Coronary artery (tissue), 2 donors: ENCODE measurements around the gene STAG1.
"Not testable (repeated sequence)": the region's sequence is repeated elsewhere in the genome, so short reads cannot be mapped to it uniquely, and the experiment has no call there.

Experiments
- DNase-seq: peaks from one replicate; pipeline ENCODE4 v3.0.0-alpha.2; 2017; ENCODE audit warnings: low spot score
- H3K27ac ChIP-seq, 2 donors: fragments of 200-600 bp; sonication (generic); one replicate each; pipeline ENCODE4 v1.5.1; 2016 to 2019
- H3K4me3 ChIP-seq: fragments of 200-600 bp; sonication (generic); 2 replicates; pipeline ENCODE4 v1.5.1; 2016; ENCODE audit warnings: mild to moderate bottlenecking, moderate library complexity
- TF ChIP-seq, protein P1 (sequence below): fragments of 200-600 bp; sonication (generic); IDR thresholded peaks from one replicate; pipeline ENCODE4 v1.5.1; 2019; ENCODE audit warnings: antibody characterized with exemption

The STAG1 gene

DNA sequence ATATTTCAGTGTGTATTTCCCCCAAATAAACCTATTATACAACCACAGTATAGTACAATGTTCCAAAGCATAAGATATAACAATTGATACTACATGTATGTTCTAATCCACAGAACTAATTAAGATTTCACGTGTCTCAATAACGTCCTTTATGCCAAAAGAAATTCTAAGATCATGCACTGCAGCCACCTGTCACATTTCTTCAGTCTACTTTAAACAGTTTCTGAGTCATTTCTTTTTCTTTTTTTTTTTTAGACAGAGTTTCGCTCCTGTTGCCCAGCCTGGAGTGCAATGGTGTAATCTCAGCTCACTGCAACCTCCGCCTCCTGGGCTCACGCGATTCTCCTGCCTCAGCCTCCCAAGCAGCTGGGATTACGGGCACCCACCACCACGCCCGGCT lies 190.2 kb downstream of the STAG1 start:
- Histone ChIP-seq H3K4me3 (no peak overlapping the region), H3K27ac (no peak overlapping the region)
- TF ChIP-seq, protein P1, sequence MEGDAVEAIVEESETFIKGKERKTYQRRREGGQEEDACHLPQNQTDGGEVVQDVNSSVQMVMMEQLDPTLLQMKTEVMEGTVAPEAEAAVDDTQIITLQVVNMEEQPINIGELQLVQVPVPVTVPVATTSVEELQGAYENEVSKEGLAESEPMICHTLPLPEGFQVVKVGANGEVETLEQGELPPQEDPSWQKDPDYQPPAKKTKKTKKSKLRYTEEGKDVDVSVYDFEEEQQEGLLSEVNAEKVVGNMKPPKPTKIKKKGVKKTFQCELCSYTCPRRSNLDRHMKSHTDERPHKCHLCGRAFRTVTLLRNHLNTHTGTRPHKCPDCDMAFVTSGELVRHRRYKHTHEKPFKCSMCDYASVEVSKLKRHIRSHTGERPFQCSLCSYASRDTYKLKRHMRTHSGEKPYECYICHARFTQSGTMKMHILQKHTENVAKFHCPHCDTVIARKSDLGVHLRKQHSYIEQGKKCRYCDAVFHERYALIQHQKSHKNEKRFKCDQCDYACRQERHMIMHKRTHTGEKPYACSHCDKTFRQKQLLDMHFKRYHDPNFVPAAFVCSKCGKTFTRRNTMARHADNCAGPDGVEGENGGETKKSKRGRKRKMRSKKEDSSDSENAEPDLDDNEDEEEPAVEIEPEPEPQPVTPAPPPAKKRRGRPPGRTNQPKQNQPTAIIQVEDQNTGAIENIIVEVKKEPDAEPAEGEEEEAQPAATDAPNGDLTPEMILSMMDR, result no peak
- DNase-seq, result no peak

DNA sequence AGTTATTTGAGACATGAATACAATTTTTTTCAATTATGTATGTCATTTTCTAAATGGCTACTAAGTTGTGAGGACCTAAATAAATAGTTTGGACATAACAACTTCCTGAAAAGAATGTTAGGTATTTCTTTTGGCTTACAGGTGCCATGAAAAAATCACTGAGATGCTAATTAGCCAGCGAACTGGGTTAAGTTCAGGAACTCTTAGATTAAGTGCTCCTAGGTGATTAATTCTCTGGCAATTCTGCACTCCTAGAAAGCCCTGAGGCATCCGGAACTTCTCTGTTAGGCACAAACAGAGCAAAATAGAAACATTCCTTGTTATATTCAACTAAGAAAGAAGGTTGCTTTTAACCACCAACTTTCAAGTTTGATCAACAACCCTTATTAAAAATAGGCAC lies 192.3 kb downstream of the STAG1 start:
- DNase-seq, result no peak
- TF ChIP-seq, protein P1, result no peak

DNA sequence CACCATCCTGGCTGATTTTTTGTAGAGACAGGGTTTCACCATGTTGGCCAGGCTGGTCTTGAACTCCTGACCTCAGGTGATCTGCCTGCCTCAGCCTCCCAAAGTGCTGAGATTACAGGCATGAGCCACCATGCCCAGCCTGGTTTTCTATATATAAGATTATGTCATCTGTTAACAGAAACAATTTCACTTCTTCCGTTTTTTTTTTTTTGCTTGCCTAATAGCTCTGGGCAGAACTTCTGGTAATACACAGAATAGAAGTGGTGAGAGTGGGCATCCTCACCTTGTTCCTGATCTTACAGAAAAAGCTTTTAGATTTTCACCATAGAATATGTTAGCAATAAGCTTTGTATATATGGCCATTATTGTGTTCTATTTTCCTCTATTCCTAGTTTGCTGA lies 202.7 kb downstream of the STAG1 start:
- H3K27ac ChIP-seq, DNase-seq, H3K4me3 ChIP-seq: not testable (repeated sequence)

More for the DNA sequence above, 192.3 kb downstream of the STAG1 start:
- Histone ChIP-seq H3K27ac (no peak overlapping the region), H3K4me3 (no peak overlapping the region)

DNA sequence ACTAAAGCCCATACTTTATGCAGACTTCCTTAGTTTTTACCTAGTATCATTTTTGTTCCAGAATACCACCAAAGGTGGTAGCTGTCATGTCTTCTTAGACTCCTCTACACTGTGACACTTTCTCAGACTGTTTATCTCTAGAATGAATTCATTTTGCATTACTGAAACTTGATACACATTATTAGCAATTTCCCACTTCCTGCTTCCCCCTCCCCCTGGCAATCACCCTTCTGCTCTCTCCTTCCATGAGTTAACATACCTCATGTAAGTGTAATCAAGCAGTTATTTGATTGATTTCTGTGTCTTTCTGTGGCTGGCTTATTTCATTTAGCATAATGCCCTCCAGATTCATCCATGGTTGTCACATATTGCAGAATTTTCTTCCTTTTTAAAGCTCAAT lies 204.9 kb downstream of the STAG1 start:
- TF ChIP-seq, protein P1, result no peak
- no peak overlapping the region for H3K27ac ChIP-seq
- H3K4me3 ChIP-seq, result no peak overlapping the region
- DNase-seq, result no peak

DNA sequence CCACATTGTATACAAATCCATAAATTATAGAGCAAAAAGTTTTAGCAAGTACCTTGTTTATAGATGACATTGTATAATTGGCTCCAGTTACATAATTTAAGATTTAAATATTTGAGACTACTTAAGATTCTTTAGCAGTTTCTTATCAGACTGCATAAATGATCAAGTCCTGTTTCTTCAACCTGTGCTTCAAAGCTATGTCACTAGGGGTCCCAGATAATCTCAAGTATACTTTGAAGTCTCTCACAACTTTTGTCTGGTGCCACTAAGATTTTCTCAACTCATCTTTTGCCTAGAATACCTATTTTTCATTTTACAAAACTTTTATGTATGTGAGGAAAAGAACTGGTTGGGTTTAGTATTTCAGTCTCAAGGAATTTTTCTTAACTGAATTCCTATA lies 205.5 kb downstream of the STAG1 start:
- Histone ChIP-seq H3K27ac (no peak overlapping the region), H3K4me3 (no peak overlapping the region)
- DNase-seq, result no peak
- TF ChIP-seq, protein P1, result no peak

DNA sequence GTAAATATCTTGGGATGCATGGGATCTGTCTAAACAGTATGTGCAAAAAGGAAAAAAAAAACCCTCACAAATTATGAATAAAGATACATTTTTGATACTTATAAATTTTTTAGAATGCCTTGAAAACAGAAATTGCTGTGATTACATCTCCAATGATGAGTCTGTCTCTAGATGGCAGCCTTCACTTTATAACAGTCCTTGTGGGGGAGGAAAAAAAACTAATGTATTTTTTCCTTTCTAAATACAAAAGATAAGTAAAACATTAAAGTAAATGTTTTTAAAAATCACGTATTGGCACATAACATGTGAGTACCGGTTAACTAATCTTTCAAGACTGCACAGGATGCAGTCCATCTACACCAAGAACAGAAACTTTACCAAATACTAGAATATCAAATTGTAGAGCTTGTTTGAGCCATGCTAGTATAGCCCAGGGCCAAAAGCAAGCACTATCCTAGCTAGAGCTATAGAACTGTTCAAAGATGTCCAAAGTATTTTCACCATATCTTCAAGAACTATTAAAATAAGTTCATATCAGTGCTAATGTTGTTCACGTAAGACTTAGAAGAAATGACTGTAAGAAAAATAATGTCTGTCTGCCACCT lies 206.4 kb downstream of the STAG1 start:
- TF ChIP-seq, protein P1, result no peak
- DNase-seq, result no peak
- no peak overlapping the region for H3K27ac ChIP-seq
- H3K4me3 ChIP-seq, result no peak overlapping the region

DNA sequence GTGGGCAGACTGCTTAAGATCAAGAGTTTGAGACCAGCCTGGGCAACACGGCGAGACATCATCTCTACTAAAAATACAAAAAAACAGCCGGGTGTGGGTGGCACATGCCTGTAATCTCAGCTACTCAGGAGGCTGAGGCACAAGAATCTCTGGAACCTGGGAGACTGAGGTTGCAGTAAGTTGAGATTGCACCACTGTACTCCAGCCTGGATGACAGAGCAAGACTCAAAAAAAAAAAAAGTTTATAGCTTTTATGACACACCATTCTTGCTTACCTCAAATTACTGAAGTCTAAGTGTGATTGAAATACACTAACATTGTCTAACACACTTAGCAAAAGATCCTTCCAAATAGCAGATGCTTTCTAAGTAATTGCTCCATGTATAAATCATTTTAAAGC lies 207.6 kb downstream of the STAG1 start:
- TF ChIP-seq, protein P1, result no peak
- Histone ChIP-seq H3K27ac (no peak overlapping the region), H3K4me3 (no peak overlapping the region)
- DNase-seq, result no peak
